ENCODE measurements around the gene ZNF532.
"Not testable (repeated sequence)": the region's sequence is repeated elsewhere in the genome, so short reads cannot be mapped to it uniquely, and the experiment has no call there.

Gene ZNF532

DNA sequence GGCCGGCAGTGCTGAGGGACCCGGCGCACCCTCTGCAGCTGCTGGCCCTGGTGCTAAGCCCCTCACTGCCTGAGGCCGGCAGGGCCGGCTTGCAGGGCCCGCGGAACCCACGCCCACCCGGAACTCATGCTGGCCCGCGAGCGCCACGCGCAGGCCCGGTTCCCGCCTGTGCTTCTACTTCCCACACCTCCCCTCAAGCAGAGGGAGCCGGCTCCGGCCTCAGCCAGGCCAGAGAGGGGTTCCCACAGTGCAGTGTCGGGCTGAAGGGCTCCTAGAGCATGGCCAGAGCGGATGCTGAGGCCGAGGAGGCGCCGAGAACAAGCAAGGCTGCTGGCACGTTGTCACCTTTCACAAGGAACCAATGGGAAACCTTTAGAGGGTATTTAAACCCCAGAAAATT lies 36.8 kb upstream of the ZNF532 start:
- H3K9me3 ChIP-seq (ENCODE audit: insufficient read depth, low read length, severe bottlenecking): no peaks in the 10 kb centered on the region
- no peaks in the 10 kb centered on the region for H3K79me2 ChIP-seq (ENCODE audit: insufficient read depth, low read length)
- H3K27me3 ChIP-seq (ENCODE audit: insufficient read depth, low read length, poor library complexity): no peaks in the 10 kb centered on the region
- no peak overlapping the region for H3K27ac ChIP-seq (ENCODE audit: low read length)
- H2AFZ ChIP-seq (ENCODE audit: low read depth, low read length): no peak overlapping the region
- no peaks in the 10 kb centered on the region for H3K36me3 ChIP-seq (ENCODE audit: insufficient read depth, low read length)
- ATAC-seq (ENCODE audit: insufficient read depth, low read depth): no peak
- H3K4me1 ChIP-seq (ENCODE audit: insufficient read depth, low read length): no peaks in the 10 kb centered on the region
- DNase-seq: no peak
- TF ChIP-seq EZH2 (IDR thresholded peaks at IDR 0.05; ENCODE audit: borderline replicate concordance, low read depth, low read length, severe bottlenecking): no peak
- TF ChIP-seq, protein P1, sequence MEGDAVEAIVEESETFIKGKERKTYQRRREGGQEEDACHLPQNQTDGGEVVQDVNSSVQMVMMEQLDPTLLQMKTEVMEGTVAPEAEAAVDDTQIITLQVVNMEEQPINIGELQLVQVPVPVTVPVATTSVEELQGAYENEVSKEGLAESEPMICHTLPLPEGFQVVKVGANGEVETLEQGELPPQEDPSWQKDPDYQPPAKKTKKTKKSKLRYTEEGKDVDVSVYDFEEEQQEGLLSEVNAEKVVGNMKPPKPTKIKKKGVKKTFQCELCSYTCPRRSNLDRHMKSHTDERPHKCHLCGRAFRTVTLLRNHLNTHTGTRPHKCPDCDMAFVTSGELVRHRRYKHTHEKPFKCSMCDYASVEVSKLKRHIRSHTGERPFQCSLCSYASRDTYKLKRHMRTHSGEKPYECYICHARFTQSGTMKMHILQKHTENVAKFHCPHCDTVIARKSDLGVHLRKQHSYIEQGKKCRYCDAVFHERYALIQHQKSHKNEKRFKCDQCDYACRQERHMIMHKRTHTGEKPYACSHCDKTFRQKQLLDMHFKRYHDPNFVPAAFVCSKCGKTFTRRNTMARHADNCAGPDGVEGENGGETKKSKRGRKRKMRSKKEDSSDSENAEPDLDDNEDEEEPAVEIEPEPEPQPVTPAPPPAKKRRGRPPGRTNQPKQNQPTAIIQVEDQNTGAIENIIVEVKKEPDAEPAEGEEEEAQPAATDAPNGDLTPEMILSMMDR (IDR thresholded peaks at IDR 0.05; ENCODE audit: borderline replicate concordance, extremely low read depth, low read length, poor library complexity, severe bottlenecking): no peak
- H3K9ac ChIP-seq (ENCODE audit: low read depth, low read length): no peak overlapping the region
- peaks cover 5% of the 10 kb centered on the region; the same call in 1 of the 2 replicates for H4K20me1 ChIP-seq (ENCODE audit: insufficient read depth, low read length)
- no peak overlapping the region for H3K4me2 ChIP-seq (ENCODE audit: insufficient read depth, low read length)
- no peak overlapping the region for H3K4me3 ChIP-seq (ENCODE audit: low read depth in 1 of 2, low read length in 2 of 2)

DNA sequence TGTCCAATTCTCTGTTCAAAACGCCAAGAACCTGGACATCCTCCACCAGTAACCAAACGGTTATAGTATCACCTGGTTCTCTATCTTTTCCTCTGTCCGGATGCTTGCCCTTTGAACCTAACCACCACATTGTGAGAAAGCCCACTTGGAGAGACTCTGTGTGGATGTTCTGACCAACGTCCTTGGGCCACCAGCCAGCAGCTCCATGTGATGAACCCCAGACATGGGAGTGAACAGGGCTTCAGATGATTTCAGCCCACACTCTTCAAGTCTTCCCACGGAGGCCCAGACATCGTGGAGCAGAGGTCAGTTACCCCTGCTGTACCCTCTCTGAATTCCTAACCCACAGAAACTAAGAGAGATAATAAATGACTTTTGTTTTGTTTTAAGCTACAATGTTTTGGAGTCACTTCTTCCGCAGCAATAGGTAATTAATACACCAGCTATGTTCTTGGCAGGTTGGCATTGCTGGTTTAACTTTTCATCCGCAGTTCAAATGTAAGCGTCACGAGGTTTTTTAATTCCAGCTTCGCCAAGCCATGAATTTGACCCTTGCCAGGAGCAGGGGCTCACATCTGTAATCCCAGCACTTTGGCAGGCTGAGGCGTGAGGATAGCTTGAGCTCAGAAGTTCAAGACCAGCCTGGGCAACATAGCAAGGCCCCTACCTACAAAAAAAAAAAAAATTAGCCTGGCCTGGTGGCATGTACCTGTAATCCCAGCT lies 36.1 kb upstream of the ZNF532 start:
- Histone ChIP-seq H2AFZ (ENCODE audit: low read depth, low read length) (no peak overlapping the region), H3K36me3 (ENCODE audit: insufficient read depth, low read length) (no peaks in the 10 kb centered on the region), H3K9me3 (ENCODE audit: insufficient read depth, low read length, severe bottlenecking) (no peaks in the 10 kb centered on the region), H3K4me2 (ENCODE audit: insufficient read depth, low read length) (no peak overlapping the region), H3K27ac (ENCODE audit: low read length) (no peak overlapping the region), H3K27me3 (ENCODE audit: insufficient read depth, low read length, poor library complexity) (no peaks in the 10 kb centered on the region), H3K4me1 (ENCODE audit: insufficient read depth, low read length) (no peaks in the 10 kb centered on the region), H4K20me1 (ENCODE audit: insufficient read depth, low read length) (peaks cover 5% of the 10 kb centered on the region; the same call in 1 of the 2 replicates), H3K4me3 (ENCODE audit: low read depth in 1 of 2, low read length in 2 of 2) (no peak overlapping the region), H3K9ac (ENCODE audit: low read depth, low read length) (no peak overlapping the region), H3K79me2 (ENCODE audit: insufficient read depth, low read length) (no peaks in the 10 kb centered on the region)
- DNase-seq (no peak), ATAC-seq (ENCODE audit: insufficient read depth, low read depth) (no peak)
- TF ChIP-seq, protein P1 (IDR thresholded peaks at IDR 0.05; ENCODE audit: borderline replicate concordance, extremely low read depth, low read length, poor library complexity, severe bottlenecking): no peak
- no peak for TF ChIP-seq EZH2 (IDR thresholded peaks at IDR 0.05; ENCODE audit: borderline replicate concordance, low read depth, low read length, severe bottlenecking)

DNA sequence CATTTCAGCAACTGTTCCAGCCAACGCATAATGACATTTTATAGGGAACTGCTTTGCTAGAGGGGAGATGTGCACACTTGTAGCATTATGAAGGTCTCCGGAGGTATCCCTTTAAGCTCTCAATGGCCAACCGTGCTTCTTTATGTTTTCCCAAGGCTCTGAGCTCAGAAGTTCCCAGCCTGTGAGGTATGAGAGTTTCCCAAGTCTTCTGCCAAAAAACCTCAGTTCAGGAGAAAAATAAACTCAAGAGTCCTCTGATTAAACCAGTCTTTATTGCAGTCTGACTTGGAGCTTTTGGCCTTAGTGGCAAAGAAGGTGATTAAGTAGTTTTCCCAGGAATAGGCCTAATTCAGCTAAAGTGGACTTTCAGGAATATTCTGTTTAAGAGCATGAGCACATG lies 35.4 kb upstream of the ZNF532 start:
- no peak overlapping the region for H3K4me2 ChIP-seq (ENCODE audit: insufficient read depth, low read length)
- ATAC-seq (ENCODE audit: insufficient read depth, low read depth) (no peak), DNase-seq (no peak)
- peaks cover 5% of the 10 kb centered on the region; the same call in 1 of the 2 replicates for H4K20me1 ChIP-seq (ENCODE audit: insufficient read depth, low read length)
- H3K27ac ChIP-seq (ENCODE audit: low read length): no peak overlapping the region
- no peaks in the 10 kb centered on the region for H3K79me2 ChIP-seq (ENCODE audit: insufficient read depth, low read length)
- TF ChIP-seq EZH2 (IDR thresholded peaks at IDR 0.05; ENCODE audit: borderline replicate concordance, low read depth, low read length, severe bottlenecking): no peak
- TF ChIP-seq, protein P1 (IDR thresholded peaks at IDR 0.05; ENCODE audit: borderline replicate concordance, extremely low read depth, low read length, poor library complexity, severe bottlenecking): no peak
- no peaks in the 10 kb centered on the region for H3K4me1 ChIP-seq (ENCODE audit: insufficient read depth, low read length)
- no peak overlapping the region for H3K9ac ChIP-seq (ENCODE audit: low read depth, low read length)
- no peaks in the 10 kb centered on the region for H3K27me3 ChIP-seq (ENCODE audit: insufficient read depth, low read length, poor library complexity)
- no peak overlapping the region for H2AFZ ChIP-seq (ENCODE audit: low read depth, low read length)
- H3K36me3 ChIP-seq (ENCODE audit: insufficient read depth, low read length): no peaks in the 10 kb centered on the region
- no peaks in the 10 kb centered on the region for H3K9me3 ChIP-seq (ENCODE audit: insufficient read depth, low read length, severe bottlenecking)
- no peak overlapping the region for H3K4me3 ChIP-seq (ENCODE audit: low read depth in 1 of 2, low read length in 2 of 2)

DNA sequence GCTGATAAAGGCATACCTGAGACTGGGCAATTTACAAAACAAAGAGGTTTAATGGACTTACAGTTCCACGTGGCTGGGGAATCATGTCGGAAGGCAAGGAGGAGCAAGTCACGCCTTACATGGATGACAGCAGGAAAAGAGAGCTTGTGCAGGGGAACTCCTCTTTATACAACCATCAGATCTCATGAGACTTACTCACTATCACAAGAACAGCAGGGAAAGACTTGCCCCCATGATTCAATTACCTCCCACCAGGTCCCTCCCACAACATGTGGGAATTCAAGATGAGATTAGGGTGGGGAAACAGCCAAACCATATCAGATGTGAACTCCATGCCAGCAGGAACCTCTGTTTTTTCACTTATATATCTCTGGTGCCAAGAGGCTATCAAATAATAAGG lies 34.8 kb upstream of the ZNF532 start:
- H3K4me1 ChIP-seq (ENCODE audit: insufficient read depth, low read length); H3K27me3 ChIP-seq (ENCODE audit: insufficient read depth, low read length, poor library complexity); H3K9me3 ChIP-seq (ENCODE audit: insufficient read depth, low read length, severe bottlenecking); H3K36me3 ChIP-seq (ENCODE audit: insufficient read depth, low read length); H4K20me1 ChIP-seq (ENCODE audit: insufficient read depth, low read length); H3K79me2 ChIP-seq (ENCODE audit: insufficient read depth, low read length); H3K4me2 ChIP-seq (ENCODE audit: insufficient read depth, low read length); H2AFZ ChIP-seq (ENCODE audit: low read depth, low read length); DNase-seq; H3K4me3 ChIP-seq (ENCODE audit: low read depth in 1 of 2, low read length in 2 of 2); H3K27ac ChIP-seq (ENCODE audit: low read length); H3K9ac ChIP-seq (ENCODE audit: low read depth, low read length); ATAC-seq (ENCODE audit: insufficient read depth, low read depth): not testable (repeated sequence)

All from DND-41 (cell line).